Endothelial cell (in vitro differentiated cells): ENCODE results near the gene PPP1R18. TPM values are rescaled to one million over a fixed set of nuclear protein-coding genes. Genes with fewer than 3 reads are reported as not detected.

Source experiments
- total RNA-seq: library from RNA; stranded (reverse); fragmentation: NEBNext Ultra II Directional; extraction: Animal tissue kit (Norgen Biotek cat#: 25700); gene quantifications from one replicate; pipeline ENCODE4 v1.2.1, GENCODE V29; 2021; ENCODE audit not compliant: unreplicated experiment

Gene PPP1R18
- total RNA-seq, 1 donor from 2014 or later = 285 TPM

Other genes with a start within 250 kb of the PPP1R18 start
- gene HLA-E, start 197.1 kb downstream of the PPP1R18 start, total RNA-seq = 274 TPM
- 109 TPM for gene GNL1, start 130.2 kb downstream of the PPP1R18 start, total RNA-seq
- 12.6 TPM for gene PRR3, start 129.3 kb downstream of the PPP1R18 start, total RNA-seq
- gene ABCF1, start 115.2 kb downstream of the PPP1R18 start, total RNA-seq = 57.2 TPM
- 75.8 TPM for gene PPP1R10, start 69.4 kb downstream of the PPP1R18 start, total RNA-seq
- 39.8 TPM for gene MRPS18B, start 68.8 kb downstream of the PPP1R18 start, total RNA-seq
- 30.3 TPM for gene ATAT1, start 59.8 kb downstream of the PPP1R18 start, total RNA-seq
- gene C6orf136, start 39.5 kb downstream of the PPP1R18 start, total RNA-seq = 15.1 TPM
- gene DHX16, start 13.6 kb downstream of the PPP1R18 start, total RNA-seq = 38.5 TPM
- gene NRM, start 4.3 kb upstream of the PPP1R18 start, total RNA-seq = 26.0 TPM
- 51.7 TPM for gene MDC1, start 30.6 kb upstream of the PPP1R18 start, total RNA-seq
- 1,094 TPM for gene TUBB, start 33.7 kb upstream of the PPP1R18 start, total RNA-seq
- 136 TPM for gene FLOT1, start 56.0 kb upstream of the PPP1R18 start, total RNA-seq
- gene IER3, start 57.9 kb upstream of the PPP1R18 start, total RNA-seq = 4.8 TPM
- gene DDR1, start 197.9 kb upstream of the PPP1R18 start, total RNA-seq = 8.2 TPM
- gene GTF2H4, start 221.6 kb upstream of the PPP1R18 start, total RNA-seq = 47.6 TPM
- 20.0 TPM for gene VARS2, start 227.6 kb upstream of the PPP1R18 start, total RNA-seq
- 2.8 TPM for gene SFTA2, start 245.5 kb upstream of the PPP1R18 start, total RNA-seq